ENCODE results near the gene INTS1. TPM values are rescaled to one million over a fixed set of nuclear protein-coding genes. Genes with fewer than 3 reads are reported as not detected.

INTS1 gene, protein sequence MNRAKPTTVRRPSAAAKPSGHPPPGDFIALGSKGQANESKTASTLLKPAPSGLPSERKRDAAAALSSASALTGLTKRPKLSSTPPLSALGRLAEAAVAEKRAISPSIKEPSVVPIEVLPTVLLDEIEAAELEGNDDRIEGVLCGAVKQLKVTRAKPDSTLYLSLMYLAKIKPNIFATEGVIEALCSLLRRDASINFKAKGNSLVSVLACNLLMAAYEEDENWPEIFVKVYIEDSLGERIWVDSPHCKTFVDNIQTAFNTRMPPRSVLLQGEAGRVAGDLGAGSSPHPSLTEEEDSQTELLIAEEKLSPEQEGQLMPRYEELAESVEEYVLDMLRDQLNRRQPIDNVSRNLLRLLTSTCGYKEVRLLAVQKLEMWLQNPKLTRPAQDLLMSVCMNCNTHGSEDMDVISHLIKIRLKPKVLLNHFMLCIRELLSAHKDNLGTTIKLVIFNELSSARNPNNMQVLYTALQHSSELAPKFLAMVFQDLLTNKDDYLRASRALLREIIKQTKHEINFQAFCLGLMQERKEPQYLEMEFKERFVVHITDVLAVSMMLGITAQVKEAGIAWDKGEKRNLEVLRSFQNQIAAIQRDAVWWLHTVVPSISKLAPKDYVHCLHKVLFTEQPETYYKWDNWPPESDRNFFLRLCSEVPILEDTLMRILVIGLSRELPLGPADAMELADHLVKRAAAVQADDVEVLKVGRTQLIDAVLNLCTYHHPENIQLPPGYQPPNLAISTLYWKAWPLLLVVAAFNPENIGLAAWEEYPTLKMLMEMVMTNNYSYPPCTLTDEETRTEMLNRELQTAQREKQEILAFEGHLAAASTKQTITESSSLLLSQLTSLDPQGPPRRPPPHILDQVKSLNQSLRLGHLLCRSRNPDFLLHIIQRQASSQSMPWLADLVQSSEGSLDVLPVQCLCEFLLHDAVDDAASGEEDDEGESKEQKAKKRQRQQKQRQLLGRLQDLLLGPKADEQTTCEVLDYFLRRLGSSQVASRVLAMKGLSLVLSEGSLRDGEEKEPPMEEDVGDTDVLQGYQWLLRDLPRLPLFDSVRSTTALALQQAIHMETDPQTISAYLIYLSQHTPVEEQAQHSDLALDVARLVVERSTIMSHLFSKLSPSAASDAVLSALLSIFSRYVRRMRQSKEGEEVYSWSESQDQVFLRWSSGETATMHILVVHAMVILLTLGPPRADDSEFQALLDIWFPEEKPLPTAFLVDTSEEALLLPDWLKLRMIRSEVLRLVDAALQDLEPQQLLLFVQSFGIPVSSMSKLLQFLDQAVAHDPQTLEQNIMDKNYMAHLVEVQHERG (N-terminal part only)
- 86.1 and 103 TPM in 2 replicates for total RNA-seq

GRCh38 chr7:1503816-1504775, at the start of gene INTS1:
Gene INTS1, minus strand, starts transcription at chr7:1504389. Its CDS starts 429 bp downstream, at chr7:1503960.

GRCh38 chr7:1458683-1459511, 45.3 kb downstream of the INTS1 start, which contains the start of gene MICALL2:
Gene MICALL2, minus strand, starts transcription at chr7:1459470. Its CDS starts 144 bp downstream, at chr7:1459326.

Other genes starting within 250 kb of the INTS1 start
- gene MICALL2, start 44.9 kb downstream of the INTS1 start, total RNA-seq, result 14.6 and 17.2 TPM in 2 replicates
- gene MAFK, start 26.3 kb upstream of the INTS1 start, total RNA-seq, result 7.7 and 8.6 TPM in 2 replicates
- gene TMEM184A, start 51.8 kb upstream of the INTS1 start, total RNA-seq, result under 0.01 TPM in 1 of 2 replicates, not detected in the other
- 52.5 and 61.7 TPM in 2 replicates for gene PSMG3, start 65.6 kb upstream of the INTS1 start, total RNA-seq
- gene ELFN1, start 165.9 kb upstream of the INTS1 start, total RNA-seq, result 0.59 and 0.67 TPM in 2 replicates